IMR-90 (cell line): ENCODE results near the gene MYO1H. TPM values are rescaled to one million over a fixed set of nuclear protein-coding genes. Genes with fewer than 3 reads are reported as not detected.

Experiments
- ATAC-seq: fragments of 200-7000 bp; cut with Tn5 transposase; 2 replicates; pipeline ENCODE4 v1.9.1; 2020; ENCODE audit warnings: low read depth, mild to moderate bottlenecking, moderate library complexity
- BruUV-seq: library from RNA; stranded (reverse); fragments of 400-500 nt; replicated peaks from 2 replicates; lab custom pipeline; 2021; lab: Mats Ljungman, UMichigan
- CTCF ChIA-PET: fragments of 300-600 bp; formaldehyde crosslinking; extraction: SDS; loops from one replicate; lab custom pipeline; 2021; ENCODE audit warnings: antibody characterized with exemption; lab: Yijun Ruan, JAX
- POLR2A ChIA-PET: fragments of 300-600 bp; sonication (Branson Sonifier 250); formaldehyde crosslinking; loops from one replicate; lab custom pipeline; 2022; ENCODE audit warnings: antibody characterized with exemption; ENCODE audit not compliant: unreplicated experiment; lab: Charles Lee
- DNase-seq: peaks from one replicate; pipeline ENCODE4 v3.0.0; 2013
- H2AFZ ChIP-seq: replicated peaks from 2 replicates; pipeline ENCODE3; 2013; ENCODE audit warnings: low read length, mild to moderate bottlenecking; ENCODE audit not compliant: poor library complexity
- H2AK5ac ChIP-seq: 2 replicates; pipeline ENCODE4 v1.6.1; 2013; ENCODE audit warnings: low read depth, low read length, inconsistent platforms
- H2AK9ac ChIP-seq: replicated peaks from 2 replicates; pipeline ENCODE3; 2013; ENCODE audit warnings: mild to moderate bottlenecking, low read depth, low read length, moderate library complexity; ENCODE audit not compliant: poor library complexity
- H2BK120ac ChIP-seq: 2 replicates; pipeline ENCODE4 v1.6.1; 2013; ENCODE audit warnings: low read depth, low read length, inconsistent platforms
- H2BK15ac ChIP-seq: 3 replicates; pipeline ENCODE4 v1.6.1; 2013; ENCODE audit warnings: low read depth, low read length, inconsistent platforms
- H2BK20ac ChIP-seq: 2 replicates; pipeline ENCODE4 v1.6.1; 2013; ENCODE audit warnings: low read depth, mild to moderate bottlenecking, inconsistent platforms, low read length, moderate library complexity
- H2BK5ac ChIP-seq: 2 replicates; pipeline ENCODE4 v1.6.1; 2013; ENCODE audit warnings: mild to moderate bottlenecking, low read depth, low read length, inconsistent platforms; ENCODE audit not compliant: poor library complexity, severe bottlenecking
- H3K14ac ChIP-seq: replicated peaks from 2 replicates; pipeline ENCODE4 v1.6.1; 2013; ENCODE audit warnings: low read depth, low read length, inconsistent platforms
- H3K18ac ChIP-seq: 2 replicates; pipeline ENCODE4 v1.6.1; 2013; ENCODE audit warnings: low read depth, low read length, control low read depth
- H3K23ac ChIP-seq: 2 replicates; pipeline ENCODE4 v1.6.1; 2013; ENCODE audit warnings: low read depth, low read length, inconsistent platforms
- H3K27ac ChIP-seq: 2 replicates; pipeline ENCODE4 v1.5.1; 2013; ENCODE audit warnings: mild to moderate bottlenecking, control low read depth, low read length; ENCODE audit not compliant: insufficient read depth
- H3K27me3 ChIP-seq: 2 replicates; pipeline ENCODE4 v1.6.1; 2013; ENCODE audit warnings: low read length; ENCODE audit not compliant: control insufficient read depth, insufficient read depth
- H3K36me3 ChIP-seq: 2 replicates; pipeline ENCODE4 v1.6.1; 2013; ENCODE audit warnings: low read length, mixed read lengths; ENCODE audit not compliant: control insufficient read depth, insufficient read depth
- H3K4ac ChIP-seq: 2 replicates; pipeline ENCODE4 v1.6.1; 2013; ENCODE audit warnings: low read depth, low read length, inconsistent platforms
- H3K4me1 ChIP-seq: 2 replicates; pipeline ENCODE4 v1.6.1; 2013; ENCODE audit warnings: low read length, mixed read lengths; ENCODE audit not compliant: control insufficient read depth, insufficient read depth
- H3K4me2 ChIP-seq: 2 replicates; pipeline ENCODE4 v1.6.1; 2013; ENCODE audit warnings: low read depth, mild to moderate bottlenecking, control low read depth, low read length, moderate library complexity
- H3K4me3 ChIP-seq: 2 replicates; pipeline ENCODE4 v1.5.1; 2013; ENCODE audit warnings: low read depth, mild to moderate bottlenecking, control low read depth, low read length, moderate library complexity; ENCODE audit not compliant: insufficient read depth
- H3K56ac ChIP-seq: 2 replicates; pipeline ENCODE4 v1.6.1; 2013; ENCODE audit warnings: low read length, inconsistent platforms; ENCODE audit not compliant: insufficient read depth; ENCODE audit errors: extremely low read depth
- H3K79me1 ChIP-seq, 2 experiments: 2 replicates each; pipeline ENCODE4 v1.6.1; 2013; ENCODE audit warnings: low read length in 2 of 2, inconsistent platforms in 1 of 2, low read depth in 1 of 2
- H3K9ac ChIP-seq: 2 replicates; pipeline ENCODE4 v1.6.1; 2013; ENCODE audit warnings: low read depth, low read length, control low read depth
- H3K9me1 ChIP-seq: 2 replicates; pipeline ENCODE4 v1.6.1; 2013; ENCODE audit warnings: low read length, inconsistent platforms; ENCODE audit not compliant: insufficient read depth
- H3K9me3 ChIP-seq: 2 replicates; pipeline ENCODE4 v1.6.1; 2013; ENCODE audit warnings: low read length; ENCODE audit not compliant: control insufficient read depth, insufficient read depth
- H4K20me1 ChIP-seq: 2 replicates; pipeline ENCODE4 v1.6.1; 2013; ENCODE audit warnings: low read length, inconsistent platforms; ENCODE audit not compliant: insufficient read depth
- H4K5ac ChIP-seq: 2 replicates; pipeline ENCODE4 v1.6.1; 2013; ENCODE audit warnings: mild to moderate bottlenecking, low read depth, low read length, control low read depth
- H4K8ac ChIP-seq, 2 experiments: 2 replicates each; pipeline ENCODE4 v1.6.1; 2013; ENCODE audit warnings: low read depth in 2 of 2, low read length in 2 of 2, control low read depth in 1 of 2, inconsistent platforms in 1 of 2
- H4K91ac ChIP-seq: 2 replicates; pipeline ENCODE4 v1.6.1; 2013; ENCODE audit warnings: low read depth, low read length, inconsistent platforms; ENCODE audit not compliant: insufficient read depth
- BHLHE40 ChIP-seq: fragments of 150-350 bp; IDR thresholded peaks from 2 replicates; pipeline ENCODE4 v1.6.1; 2016; ENCODE audit warnings: mild to moderate bottlenecking, low read depth, low read length
- CEBPB ChIP-seq: IDR thresholded peaks from 2 replicates; pipeline ENCODE4 v1.6.1; 2012; ENCODE audit warnings: low read depth, low read length, improper control_type of control experiment
- CHD1 ChIP-seq: IDR thresholded peaks from 2 replicates; pipeline ENCODE4 v1.6.1; 2012; ENCODE audit warnings: low read depth, low read length, improper control_type of control experiment
- CTCF ChIP-seq: conservative IDR thresholded peaks from 2 replicates; pipeline ENCODE4 v1.5.1; 2012; ENCODE audit warnings: mild to moderate bottlenecking, low read depth, low read length, improper control_type of control experiment
- FOS ChIP-seq: fragments of 150-350 bp; IDR thresholded peaks from 2 replicates; pipeline ENCODE4 v1.6.1; 2016; ENCODE audit warnings: low read depth, low read length
- MAFK ChIP-seq: IDR thresholded peaks from 2 replicates; pipeline ENCODE4 v1.6.1; 2012; ENCODE audit warnings: low read depth, low read length, improper control_type of control experiment
- MAZ ChIP-seq: IDR thresholded peaks from 2 replicates; pipeline ENCODE4 v1.6.1; 2012; ENCODE audit warnings: low read depth, mild to moderate bottlenecking, low read length, improper control_type of control experiment, moderate library complexity, borderline replicate concordance
- MXI1 ChIP-seq: IDR thresholded peaks from 2 replicates; pipeline ENCODE4 v1.6.1; 2012; ENCODE audit warnings: low read depth, mild to moderate bottlenecking, low read length, moderate library complexity, borderline replicate concordance
- NFE2L2 ChIP-seq: fragments of 150-350 bp; IDR thresholded peaks from 2 replicates; pipeline ENCODE4 v1.6.1; 2016; ENCODE audit warnings: low read depth, mild to moderate bottlenecking, low read length
- POLR2A ChIP-seq: IDR thresholded peaks from 2 replicates; pipeline ENCODE4 v1.6.1; 2012; ENCODE audit warnings: mild to moderate bottlenecking, low read depth, low read length
- RAD21 ChIP-seq: IDR thresholded peaks from 2 replicates; pipeline ENCODE4 v1.6.1; 2012; ENCODE audit warnings: low read length, improper control_type of control experiment
- RCOR1 ChIP-seq: IDR thresholded peaks from 2 replicates; pipeline ENCODE4 v1.6.1; 2012; ENCODE audit warnings: mild to moderate bottlenecking, low read length, improper control_type of control experiment; ENCODE audit not compliant: insufficient replicate concordance
- RFX5 ChIP-seq: IDR thresholded peaks from 2 replicates; pipeline ENCODE4 v1.8.0; 2012; ENCODE audit warnings: low read depth, mild to moderate bottlenecking, low read length, moderate library complexity
- SMC3 ChIP-seq: fragments of 150-350 bp; IDR thresholded peaks from 2 replicates; pipeline ENCODE4 v1.6.1; 2016; ENCODE audit warnings: low read depth, mild to moderate bottlenecking, antibody characterized with exemption, low read length, moderate library complexity
- USF2 ChIP-seq: fragments of 150-350 bp; IDR thresholded peaks from 2 replicates; pipeline ENCODE4 v1.6.1; 2017; ENCODE audit warnings: mild to moderate bottlenecking, antibody characterized with exemption, low read length, low read depth
- WGBS, 2 experiments: methylation state at CpG; one replicate each; pipeline versions ENCODE4 v1.1.5 to v1.1.7; 2013; ENCODE audit warnings: missing lambda C conversion rate in 2 of 2; ENCODE audit not compliant: insufficient read length in 1 of 2; ENCODE audit errors: extremely low coverage in 2 of 2; 5-methylcytosine and 5-hydroxymethylcytosine counted together
- dilution Hi-C: fragments of 300-500 bp; cut with HindIII; formaldehyde crosslinking; loops from one replicate; pipeline ENCODE4 v1.14.3; 2018; ENCODE audit warnings: low sequenced_read_pairs; ENCODE audit not compliant: unreplicated experiment
- in situ Hi-C: fragments of 300-500 bp; cut with MboI; formaldehyde crosslinking; loops from 3 replicates; pipeline ENCODE4 v1.14.3; 2019; ENCODE audit warnings: low sequenced_read_pairs, inconsistent platforms, mixed read lengths
- intact Hi-C: fragments of 100-400 bp; cut with micrococcal nuclease; formaldehyde crosslinking; loops from 2 replicates; pipeline ENCODE4 v1.10.0; 2022
- polyA plus RNA-seq, 3 experiments: library from polyadenylated mRNA; depleted of rRNA; stranded (reverse); fragments of >200 nt; gene quantifications; 2 replicates each; pipeline ENCODE4 v1.2.3, GENCODE V29; 2012; ENCODE audit warnings: low replicate concordance in 1 of 3
- total RNA-seq: library from RNA; depleted of rRNA; stranded (reverse); fragments of >200 nt; gene quantifications from 2 replicates; pipeline ENCODE4 v1.2.3, GENCODE V29; 2012
- TF ChIP-seq, protein P1 (sequence below): fragments of 150-350 bp; IDR thresholded peaks from 2 replicates; pipeline ENCODE4 v1.6.1; 2016; ENCODE audit warnings: low read depth, mild to moderate bottlenecking, low read length, moderate library complexity, borderline replicate concordance

The MYO1H gene
- total and polyA plus RNA-seq, 2 of the 4 experiments (the other 2 are of a cell fraction), result not detected

DNA sequence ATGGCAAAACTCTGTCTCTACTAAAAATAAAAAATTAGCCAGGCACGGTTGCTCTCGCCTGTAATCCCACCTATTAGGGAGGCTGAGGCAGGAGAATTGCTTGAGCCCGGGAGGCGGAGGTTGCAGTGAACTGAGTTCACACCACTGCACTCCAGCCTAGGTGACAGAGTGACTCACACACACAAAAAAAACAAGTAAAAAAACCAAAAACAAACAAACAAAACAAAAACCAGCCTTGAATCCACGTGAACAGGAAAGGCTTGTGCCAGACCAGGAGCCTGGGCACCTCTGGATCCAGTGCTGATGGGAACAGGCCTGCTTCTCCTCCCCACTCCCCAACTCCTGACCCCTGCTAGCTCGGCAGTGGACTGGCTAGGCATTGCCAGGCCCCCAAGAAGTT lies 42.2 kb upstream of the MYO1H start:
- Histone ChIP-seq H2BK5ac (no peak overlapping the region), H3K36me3 (no peaks in the 10 kb centered on the region), H2AK5ac (no peak overlapping the region), H3K4me3 (no peak overlapping the region), H3K9me3 (no peaks in the 10 kb centered on the region), H3K23ac (no peak overlapping the region), H3K27ac (no peak overlapping the region), H3K27me3 (peaks cover 63% of the 10 kb centered on the region), H3K4me2 (no peak overlapping the region), H2AFZ (no peak overlapping the region), H3K14ac (no peak overlapping the region), H4K5ac (no peak overlapping the region), H4K20me1 (no peaks in the 10 kb centered on the region), H3K4me1 (no peaks in the 10 kb centered on the region; the same call in 1 of the 2 replicates), H2BK15ac (no peak overlapping the region), H4K8ac (no peak overlapping the region), H3K79me1 (no peaks in the 10 kb centered on the region), H4K91ac (no peak overlapping the region), H3K9ac (no peak overlapping the region), H2AK9ac (no peak overlapping the region), H2BK120ac (no peak overlapping the region), H3K18ac (no peak overlapping the region), H2BK20ac (no peak overlapping the region), H3K9me1 (no peaks in the 10 kb centered on the region), H3K56ac (no peak overlapping the region), H3K4ac (no peak overlapping the region)
- CTCF ChIA-PET, result no interaction called here
- DNase-seq (no peak), ATAC-seq (no peak)
- no TSS peak for BruUV-seq
- dilution Hi-C loops (no loop called here), in situ Hi-C loops (no loop called here), intact Hi-C loops (no loop called here)
- TF ChIP-seq CEBPB, result no peak
- no peak for TF ChIP-seq RCOR1
- TF ChIP-seq USF2, result no peak
- TF ChIP-seq SMC3, result no peak
- TF ChIP-seq NFE2L2, result no peak
- no peak for TF ChIP-seq RAD21
- no peak for TF ChIP-seq MAFK
- TF ChIP-seq CHD1, result no peak
- TF ChIP-seq BHLHE40, result no peak
- TF ChIP-seq RFX5, result no peak
- TF ChIP-seq CTCF, result no peak
- no peak for TF ChIP-seq POLR2A
- TF ChIP-seq MAZ, result no peak
- TF ChIP-seq MXI1, result no peak
- no peak for TF ChIP-seq FOS
- TF ChIP-seq, protein P1, sequence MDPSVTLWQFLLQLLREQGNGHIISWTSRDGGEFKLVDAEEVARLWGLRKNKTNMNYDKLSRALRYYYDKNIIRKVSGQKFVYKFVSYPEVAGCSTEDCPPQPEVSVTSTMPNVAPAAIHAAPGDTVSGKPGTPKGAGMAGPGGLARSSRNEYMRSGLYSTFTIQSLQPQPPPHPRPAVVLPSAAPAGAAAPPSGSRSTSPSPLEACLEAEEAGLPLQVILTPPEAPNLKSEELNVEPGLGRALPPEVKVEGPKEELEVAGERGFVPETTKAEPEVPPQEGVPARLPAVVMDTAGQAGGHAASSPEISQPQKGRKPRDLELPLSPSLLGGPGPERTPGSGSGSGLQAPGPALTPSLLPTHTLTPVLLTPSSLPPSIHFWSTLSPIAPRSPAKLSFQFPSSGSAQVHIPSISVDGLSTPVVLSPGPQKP, result no peak
- POLR2A ChIA-PET, result no interaction called here
- WGBS, 2 experiments, result 20% methylated on average over 1 of the region's 6 CpGs; no CpG with 5 or more reads in 1 of the 2 experiments
